A673 (cell line): ENCODE results near the gene CLPX.

Source experiments
- CTCF ChIP-seq: fragments of 300-800, 200-600 bp; sonication (generic); conservative IDR thresholded peaks from 2 replicates; pipeline ENCODE4 v1.5.1; 2017; ENCODE audit warnings: low read depth, mild to moderate bottlenecking, antibody characterized with exemption, low read length, moderate library complexity, mixed read lengths
- EZH2 ChIP-seq: fragments of 200-600 bp; sonication (generic); IDR thresholded peaks from 2 replicates; pipeline ENCODE4 v1.6.1; 2017; ENCODE audit warnings: borderline replicate concordance, low read depth, mild to moderate bottlenecking, mixed read lengths, antibody characterized with exemption, low read length; ENCODE audit not compliant: poor library complexity, severe bottlenecking

GRCh38 chr15:65213241-65213640, 28.1 kb upstream of the CLPX start:
- TF ChIP-seq CTCF (no peak), EZH2 (no peak)
